Stimulated activated CD8-positive, alpha-beta memory T cell treated with anti-CD3 and anti-CD28 coated beads, Interleukin-4, amount 100 ng/mL, for 4 hours (primary cell): ENCODE measurements around the gene ATOSB.

Source experiments
- DNase-seq, 2 donors: peaks; one replicate each; pipeline ENCODE4 v3.0.0-alpha.2; 2020; ENCODE audit warnings: low read depth in 2 of 2, low spot score in 1 of 2

The ATOSB gene

DNA sequence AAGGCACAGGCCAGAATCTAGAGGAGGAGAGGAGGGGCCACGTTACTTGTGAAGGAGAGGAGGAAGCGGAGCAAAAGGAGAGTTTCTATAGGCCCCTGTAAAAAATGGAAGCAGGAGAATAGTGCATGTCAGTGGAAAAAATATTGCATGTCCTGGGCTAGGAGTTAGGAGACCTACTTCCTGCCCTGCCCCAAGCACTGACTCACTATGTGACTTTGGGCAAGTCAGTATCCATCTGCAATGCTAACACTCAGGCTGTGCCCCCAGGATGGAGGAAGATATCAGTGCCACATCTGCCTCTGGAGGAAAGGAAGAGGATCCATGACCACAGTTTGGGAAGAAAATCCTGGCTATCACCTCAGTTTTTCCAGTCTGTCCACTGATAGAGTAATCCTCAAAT lies 26.2 kb downstream of the ATOSB start:
- no peak for DNase-seq

DNA sequence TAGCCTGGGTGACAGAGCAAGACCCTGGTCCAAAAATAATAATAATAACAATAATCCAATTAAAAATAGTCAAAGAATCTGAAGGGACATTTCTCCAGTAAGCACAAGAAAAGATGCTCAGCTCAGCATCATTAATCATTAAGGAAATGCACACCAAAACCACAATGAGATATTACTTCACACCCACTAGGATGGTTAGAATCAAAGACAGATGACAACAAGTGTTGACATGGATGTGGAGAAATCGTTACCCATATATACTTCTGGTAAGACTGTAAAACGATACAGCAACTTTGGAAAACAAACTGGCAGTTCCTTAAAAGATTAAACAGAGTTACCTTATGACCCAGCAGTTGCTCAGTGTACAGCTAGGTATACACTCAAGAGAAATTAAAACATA lies 30.6 kb downstream of the ATOSB start:
- DNase-seq = no peak

DNA sequence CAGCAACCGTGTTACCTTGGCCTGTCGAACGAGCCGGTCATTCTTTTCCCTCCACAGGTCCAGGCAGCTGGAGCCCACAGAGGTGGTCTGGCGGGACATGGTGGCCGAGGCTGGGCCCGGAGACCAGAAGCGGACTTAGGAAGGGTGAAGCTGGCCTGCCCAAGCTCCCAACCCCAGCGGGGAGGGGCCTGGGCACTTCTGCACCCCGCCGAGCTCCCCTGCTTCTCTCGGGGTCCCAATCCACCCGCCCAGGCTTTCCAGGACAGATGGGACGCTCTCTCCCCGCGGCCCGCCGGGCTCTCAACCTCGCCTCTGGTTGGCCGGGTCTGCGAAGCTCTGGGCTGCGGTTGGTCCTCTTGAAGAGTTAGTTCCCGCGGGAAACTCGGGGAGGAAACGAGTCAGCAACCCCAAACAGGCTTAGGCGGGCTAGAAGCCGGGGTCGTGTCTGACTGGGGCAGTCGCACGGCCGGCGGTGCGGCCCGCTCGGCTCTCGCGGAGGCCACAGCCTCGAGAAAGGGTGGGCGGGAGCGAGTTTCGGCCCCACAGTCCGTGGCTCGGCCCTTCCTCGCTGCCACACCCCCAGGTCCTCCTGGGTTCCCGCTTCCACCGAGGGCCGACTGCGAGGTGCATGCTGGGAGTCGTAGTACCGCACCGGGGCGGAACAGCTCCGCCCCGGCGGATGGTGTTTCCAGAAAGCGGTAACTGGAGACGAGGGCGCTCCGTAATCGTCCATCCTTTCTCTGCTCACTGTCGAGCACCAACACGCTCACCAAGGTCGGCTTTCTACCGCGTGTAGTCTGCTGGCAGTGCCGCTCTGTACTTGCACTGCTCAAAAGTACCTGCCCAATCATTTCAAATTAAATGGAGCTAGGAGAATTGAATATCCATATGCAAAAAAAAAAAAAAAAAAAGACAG lies 36.0 kb downstream of the ATOSB start, which contains the start of gene FANCG:
Gene FANCG, minus strand, starts transcription at position 517 of the 916 bp plus-strand sequence. Its CDS starts 418 bp downstream, at position 99.
- peak; percentile 40 to 61 for DNase-seq

DNA sequence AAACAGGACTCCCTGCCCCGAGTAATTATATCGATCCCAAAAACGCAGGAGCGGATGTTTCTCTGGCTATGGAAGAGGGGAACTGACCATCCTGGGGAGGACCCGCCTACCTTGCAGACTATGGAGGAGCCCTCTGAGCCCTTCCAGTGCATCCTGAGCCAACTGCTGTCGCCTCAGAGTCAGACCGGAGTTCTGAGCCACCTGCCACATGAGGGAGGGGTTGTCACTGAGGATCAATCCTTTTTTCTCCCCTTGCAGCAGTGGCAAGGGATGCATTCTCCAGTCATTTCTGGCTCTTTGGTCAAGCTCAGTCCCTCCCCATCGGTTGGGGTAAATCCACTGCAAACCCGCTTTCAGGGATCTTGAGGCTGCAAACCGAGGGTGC lies 36.6 kb downstream of the ATOSB start:
- DNase-seq = no peak

DNA sequence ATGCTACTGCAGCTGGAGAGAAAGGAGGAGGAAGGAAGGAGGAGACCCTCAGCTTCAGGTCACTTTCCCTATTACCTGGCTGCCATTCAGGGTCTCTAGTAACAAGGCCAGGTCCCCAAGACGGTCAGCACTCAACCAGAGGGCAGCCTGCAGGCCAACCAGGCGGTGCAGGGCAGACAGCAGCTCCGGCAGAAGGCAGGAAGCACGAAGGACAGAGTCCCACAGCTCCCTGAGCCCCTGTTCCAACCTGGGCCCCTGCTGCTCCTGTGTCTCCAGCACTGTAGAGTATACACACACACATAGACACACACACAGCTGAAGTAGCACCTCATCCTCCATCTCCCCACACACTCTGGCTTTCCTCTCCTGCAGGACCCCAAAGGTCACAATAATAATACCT lies 37.6 kb downstream of the ATOSB start:
- DNase-seq = no peak

DNA sequence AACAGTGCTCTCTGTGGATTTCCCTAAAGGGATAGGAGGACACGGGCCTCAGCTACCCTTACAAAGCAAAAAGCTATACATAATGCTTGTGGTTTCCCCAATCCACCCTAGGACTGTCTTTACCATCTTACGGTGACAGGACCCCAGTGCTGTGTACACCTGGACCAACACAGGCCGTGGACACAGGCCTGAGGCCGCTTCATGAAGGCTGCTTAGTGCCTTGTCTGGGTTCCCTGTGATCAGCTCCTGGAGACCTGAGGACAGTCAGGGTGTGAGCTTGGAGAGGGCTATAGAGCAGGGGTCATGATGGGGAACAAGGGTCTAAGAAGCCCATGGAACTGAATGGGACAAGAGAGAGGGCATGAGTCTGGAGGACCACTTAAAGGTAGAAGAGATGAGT lies 38.8 kb downstream of the ATOSB start:
- no peak for DNase-seq

DNA sequence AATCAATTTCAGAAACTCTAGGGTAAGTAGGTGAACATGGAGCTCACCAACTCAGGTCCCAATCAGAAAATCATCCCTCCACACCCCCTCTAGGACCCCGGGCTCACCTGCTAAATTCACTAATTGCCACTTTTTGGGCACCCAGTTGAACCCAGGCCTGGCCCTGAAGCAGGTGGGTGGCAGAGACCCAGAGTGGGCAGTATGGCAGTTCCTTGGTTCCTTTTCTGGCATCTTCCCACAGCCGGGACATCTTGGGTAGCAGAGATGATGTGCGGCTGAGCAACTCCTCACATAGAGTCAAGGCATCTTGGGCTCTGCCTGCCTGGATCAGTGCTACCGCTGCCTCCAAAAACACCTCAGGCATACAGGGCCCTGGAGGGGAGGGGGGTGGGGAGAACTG lies 40.3 kb downstream of the ATOSB start:
- DNase-seq = no peak

DNA sequence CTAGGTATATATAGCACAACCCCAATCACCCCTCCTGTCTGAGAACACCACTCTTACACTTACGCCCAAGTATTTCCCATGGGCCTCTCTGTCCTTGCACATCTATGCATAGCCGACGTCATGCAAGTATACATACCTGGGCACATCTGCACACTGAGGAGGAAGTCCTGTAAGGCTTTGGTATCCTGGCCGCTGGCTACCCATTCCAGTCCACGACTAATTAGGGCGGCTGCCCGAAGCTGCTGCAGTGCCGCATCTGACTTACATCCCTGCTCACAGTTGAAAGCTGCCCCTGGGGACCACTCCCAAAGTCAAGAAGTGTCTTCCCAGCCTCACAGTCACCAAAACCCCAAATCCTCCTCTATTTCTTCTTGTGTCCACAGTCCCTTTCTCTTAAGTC lies 40.9 kb downstream of the ATOSB start:
- DNase-seq = no peak

DNA sequence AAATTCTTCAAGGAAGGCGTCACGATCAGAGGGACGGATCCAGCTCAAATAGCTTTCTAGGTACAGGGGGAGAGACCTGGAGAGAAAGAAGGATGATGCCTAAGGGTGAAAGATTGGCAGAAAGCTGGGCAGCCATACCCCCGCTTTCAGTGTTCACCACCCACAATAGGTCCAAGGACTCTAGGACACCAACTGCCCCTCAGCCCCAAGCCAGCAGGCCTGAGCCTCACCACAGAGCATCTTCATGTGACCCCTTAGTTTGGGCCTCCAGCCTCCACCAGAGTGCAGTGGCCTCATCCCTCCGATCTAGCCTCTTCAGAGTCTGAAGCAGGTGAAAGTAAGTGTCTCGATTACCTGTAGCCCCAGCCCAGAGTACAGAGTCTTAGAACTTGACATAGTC lies 41.5 kb downstream of the ATOSB start:
- DNase-seq = no peak

DNA sequence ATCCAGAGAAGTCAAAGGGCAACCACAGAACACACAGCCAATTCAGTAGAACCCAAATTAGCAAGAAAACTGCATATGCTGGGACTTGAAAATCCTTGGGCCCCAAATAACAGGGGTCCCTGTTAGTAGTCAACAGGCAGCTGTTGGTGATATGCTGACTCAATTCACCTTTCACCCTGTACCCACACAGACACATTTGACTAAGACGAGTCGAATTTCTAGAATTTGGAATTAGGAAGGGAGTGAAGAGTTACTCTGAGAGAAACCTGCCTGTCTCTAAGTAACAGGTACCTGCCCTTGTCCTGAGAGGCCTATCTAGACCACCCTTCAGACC lies 42.4 kb downstream of the ATOSB start:
- no peak for DNase-seq

DNA sequence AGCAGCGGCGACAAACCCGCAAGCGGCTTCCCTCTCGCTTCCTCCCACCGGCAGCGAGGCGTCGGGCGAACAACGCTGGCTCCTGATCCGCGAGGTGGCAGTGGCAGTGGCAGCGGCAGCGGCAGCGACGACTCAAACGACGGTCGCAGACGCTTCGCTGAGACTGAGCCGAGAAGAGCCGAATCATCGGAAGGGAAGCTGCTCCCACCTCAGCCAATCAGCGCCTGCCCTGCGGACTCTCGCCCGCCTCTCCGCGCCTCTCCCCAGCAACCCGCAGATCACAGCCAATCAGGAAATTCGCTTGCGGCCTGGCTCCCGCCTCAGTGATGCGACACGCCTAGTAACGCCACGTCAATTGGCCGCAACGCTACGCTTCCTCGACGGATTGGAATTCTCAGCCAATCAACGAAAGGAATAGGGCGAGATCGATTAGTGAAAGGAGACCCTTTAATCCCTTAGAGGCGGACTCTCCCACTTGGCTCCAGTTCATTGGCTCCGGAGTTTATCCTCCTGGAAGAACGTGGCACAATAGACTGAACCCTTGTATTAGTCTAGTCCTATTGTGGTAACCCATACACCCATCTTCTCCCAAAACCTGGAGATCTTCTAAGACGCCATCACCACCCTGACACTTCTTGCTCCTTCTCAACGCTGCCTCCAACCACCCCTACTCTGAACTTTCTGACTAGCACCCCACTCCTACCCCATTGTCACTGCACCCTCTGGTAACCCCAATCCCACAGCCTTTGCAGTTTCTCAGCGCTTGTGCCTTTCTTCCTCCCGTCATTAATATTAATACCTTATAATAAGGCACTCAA lies 43.0 kb downstream of the ATOSB start, which contains the start of gene VCP:
Gene VCP, minus strand, starts transcription at position 165 of the 818 bp plus-strand sequence. CDS start 272 bp downstream, outside the sequence.
- peak; percentile 88 to 95 for DNase-seq

DNA sequence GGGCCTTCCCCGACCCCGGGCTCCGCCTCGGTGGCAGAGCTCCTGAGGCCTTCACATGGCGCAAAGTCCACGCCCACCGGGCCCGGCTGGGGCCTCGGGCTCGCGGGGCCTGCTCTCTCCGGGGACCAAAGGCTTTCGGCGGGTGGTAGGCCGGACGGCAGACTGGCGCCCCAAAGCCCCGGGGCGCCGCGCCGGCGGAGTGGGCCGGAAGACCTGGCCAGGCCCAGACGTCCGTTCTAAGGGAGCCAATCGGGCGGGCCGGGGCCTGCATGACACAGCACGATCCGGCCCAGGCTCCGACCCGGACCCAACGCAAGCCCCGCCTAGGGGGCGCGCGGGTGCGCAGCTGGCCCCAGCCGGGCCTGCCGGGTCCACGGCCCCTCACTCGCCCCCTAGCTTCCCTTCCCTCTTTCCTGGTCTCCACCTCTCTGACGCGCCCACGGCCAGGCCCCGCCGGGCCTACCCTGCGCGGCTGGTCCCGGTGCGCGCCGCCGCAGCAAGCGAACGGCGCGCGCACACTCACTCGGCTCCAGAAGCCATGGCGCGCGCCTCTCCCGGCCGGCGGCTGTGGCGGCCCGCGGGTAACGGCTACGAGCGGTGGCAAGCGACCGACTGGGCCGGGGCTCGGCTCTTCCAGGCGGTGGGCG lies 43.7 kb downstream of the ATOSB start:
- peak; percentile 35 to 55 for DNase-seq

DNA sequence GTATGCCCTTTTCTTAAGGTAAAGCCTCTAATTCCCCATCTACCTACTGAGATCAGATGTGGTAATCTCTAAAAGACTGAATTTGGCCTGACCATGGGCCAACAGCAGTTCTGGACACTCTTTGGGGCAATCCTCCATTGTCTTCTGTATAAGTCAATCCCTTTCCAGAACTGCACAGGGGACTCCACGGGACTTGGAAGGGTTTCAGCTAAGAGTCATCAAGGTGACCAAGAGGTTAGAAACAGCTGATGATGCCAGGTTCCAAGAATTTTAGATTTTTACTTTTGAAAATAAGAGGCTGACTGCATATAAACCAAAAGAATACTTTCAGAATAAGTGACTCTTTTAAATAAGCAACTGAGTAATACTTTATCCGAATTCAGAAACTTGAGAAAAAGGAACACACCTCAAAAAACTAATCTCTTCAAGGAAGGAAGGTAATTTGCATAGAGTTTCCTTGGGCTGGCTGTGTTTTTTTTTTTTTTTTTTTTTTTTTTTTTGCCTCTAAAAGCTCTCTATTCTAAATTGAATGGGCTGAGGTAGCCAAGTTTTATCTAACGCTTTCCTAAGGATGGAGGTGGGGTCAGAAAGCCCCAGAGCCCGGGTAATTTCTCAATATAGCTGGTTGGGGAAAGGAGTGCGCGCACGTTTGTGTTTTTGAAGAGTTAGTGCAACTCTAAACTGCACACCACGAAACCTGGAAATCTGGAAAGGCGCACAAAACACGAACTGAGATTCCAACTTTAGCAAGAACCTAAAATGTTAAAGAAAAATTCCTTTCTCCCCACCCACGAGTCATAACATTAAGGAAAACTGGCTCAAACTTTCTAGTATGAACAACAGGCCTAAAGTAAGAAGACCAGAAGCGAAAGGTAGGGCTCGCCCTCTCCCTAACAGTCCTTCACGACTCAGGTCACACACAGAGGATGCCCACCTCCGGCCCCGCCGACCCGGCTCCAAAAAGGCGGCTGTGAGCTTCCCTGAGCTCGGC lies 44.5 kb downstream of the ATOSB start:
- DNase-seq = no peak

DNA sequence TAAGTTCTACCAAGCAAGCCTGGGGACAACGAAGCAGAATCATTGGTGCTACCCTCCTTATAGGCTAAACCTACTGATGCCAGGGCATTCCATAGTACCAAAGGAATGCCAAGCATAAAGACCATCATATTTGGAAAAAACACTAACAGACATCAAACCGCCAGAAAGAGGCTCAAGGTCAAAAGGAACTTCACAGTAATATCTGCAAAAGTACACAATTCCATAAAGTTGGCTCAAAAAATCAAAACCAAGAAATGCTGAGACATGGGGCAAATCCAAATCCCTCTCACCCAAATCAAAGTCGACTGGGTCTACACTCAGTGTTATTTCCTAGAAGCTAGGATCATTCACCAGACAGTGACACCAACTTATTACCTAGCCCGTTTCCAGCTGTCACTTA lies 46.6 kb downstream of the ATOSB start:
- DNase-seq = no peak

DNA sequence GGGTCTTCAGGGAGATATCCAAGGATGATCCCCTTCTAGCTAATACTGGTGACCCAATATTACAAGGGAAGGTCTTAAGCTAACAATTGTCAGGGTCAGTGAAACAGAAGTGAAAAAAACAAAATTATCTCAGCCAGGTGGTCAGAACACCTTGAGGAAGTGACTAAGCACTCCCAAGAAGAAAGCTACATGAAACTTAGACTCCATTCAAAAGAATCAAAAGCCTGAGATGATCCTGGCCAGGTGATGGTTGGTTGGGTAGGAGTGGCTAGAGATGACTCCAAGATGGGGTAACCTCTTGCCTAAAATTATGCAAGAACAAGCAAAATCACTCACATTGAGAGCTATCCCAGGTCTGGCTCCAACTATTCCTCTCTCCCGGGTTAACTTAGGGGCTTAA lies 48.6 kb downstream of the ATOSB start:
- no peak for DNase-seq

DNA sequence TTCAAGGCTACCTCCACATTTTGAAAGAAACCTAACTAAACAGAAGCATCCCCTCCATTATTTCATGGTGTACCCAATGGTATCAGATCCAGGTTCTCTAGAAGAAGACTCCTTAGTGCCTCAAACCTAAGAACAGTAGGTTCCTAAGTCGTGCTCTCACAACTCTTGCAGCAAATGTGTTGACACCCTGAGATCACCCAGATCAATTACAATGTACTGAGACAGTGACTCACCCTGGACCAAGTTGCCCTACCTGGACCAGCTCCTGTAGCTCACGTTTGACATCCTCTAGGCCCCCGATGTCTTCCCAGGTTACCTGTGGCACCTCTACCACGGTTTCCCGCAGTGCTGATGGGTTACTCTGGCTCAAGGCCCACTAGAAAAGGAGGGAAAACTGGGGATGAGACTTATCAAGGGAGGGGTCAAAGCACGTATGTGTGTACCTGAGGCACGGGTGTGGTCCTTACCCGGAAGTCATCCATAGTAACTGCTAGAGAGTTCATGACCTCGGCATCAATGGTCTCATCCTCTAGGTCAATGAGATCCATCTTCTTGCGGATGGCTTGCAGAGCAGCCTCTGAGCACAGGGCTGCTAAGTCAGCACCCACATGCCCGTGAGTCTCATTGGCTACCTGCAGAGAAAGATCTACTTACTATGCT lies 55.0 kb downstream of the ATOSB start:
- no peak for DNase-seq

DNA sequence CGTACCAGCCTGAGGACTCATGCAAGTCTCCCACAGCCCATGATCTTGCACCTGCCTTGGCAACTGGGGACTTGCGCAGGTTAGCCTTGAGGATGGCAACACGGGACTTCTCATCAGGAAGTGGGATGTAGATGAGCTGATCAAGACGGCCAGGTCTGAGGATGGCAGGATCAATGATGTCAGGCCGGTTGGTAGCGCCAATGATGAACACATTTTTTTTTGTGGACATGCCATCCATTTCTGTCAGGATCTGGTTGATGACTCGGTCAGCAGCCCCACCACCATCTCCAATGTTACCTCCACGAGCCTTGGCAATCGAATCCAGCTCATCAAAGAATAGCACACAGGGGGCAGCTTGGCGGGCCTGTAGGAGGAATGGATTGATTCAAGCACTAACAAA lies 56.2 kb downstream of the ATOSB start:
- DNase-seq = no peak

DNA sequence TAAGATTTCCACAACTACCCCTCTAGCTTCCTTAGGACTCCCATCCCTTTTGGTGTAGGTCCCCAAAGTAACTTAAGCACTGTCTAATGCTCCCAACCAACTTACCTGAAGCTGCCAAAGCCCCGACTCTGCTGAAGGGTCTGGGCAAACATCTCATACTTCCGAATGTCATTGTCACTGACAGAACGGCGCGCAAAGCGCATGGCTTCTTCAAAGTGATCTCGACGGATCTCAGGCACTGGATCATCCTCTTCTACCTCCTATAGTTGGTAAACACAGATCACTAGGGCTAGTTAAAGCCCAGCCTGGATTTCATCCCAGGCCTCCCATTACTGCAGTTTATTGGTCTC lies 58.4 kb downstream of the ATOSB start:
- DNase-seq = no peak

DNA sequence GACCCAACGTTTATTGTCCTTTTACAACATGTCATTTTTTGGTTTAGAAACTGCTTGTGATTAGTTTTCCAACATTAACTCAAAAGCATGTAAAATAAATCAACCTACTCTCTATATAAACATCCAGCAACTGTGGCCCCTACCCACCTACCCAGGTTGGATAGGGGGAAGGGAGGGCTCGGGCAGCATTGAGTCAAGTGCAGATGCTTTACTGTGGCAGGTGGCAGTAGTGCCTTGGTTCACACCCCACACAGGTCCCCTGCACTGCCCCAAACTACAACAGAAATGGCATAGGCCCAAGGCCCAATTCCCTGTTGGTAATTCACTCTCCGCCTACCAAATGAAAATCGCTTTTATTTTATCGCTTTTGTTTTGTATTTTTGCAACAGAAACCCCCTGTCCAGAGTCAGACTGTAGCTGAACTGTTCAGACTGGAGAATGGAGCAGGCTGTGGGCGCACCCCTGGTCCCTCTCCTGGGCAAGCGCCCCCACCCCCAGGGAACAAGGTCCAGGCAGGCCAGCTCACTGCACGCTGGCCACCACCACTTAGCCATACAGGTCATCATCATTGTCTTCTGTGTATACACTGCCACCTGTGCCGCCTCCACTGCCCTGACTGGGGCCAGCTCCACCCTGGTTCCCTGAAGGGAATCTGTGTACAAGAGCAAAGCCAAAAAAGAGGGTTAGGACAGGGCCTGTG lies 58.9 kb downstream of the ATOSB start:
- DNase-seq = no peak
